Adipose tissue (tissue), 3 donors: Measurements from ENCODE around the gene CD200R1. TPM values are rescaled to one million over a fixed set of nuclear protein-coding genes. Genes with fewer than 3 reads are reported as not detected.
"Not testable (repeated sequence)": the region's sequence is repeated elsewhere in the genome, so short reads cannot be mapped to it uniquely, and the experiment has no call there.

Experiments used
- H3K27ac ChIP-seq: one replicate; pipeline ENCODE4 v1.5.1; 2013; ENCODE audit warnings: low read depth, low read length
- whole genome bisulfite sequencing, 3 donors: extraction: QIAGEN DNeasy Blood & Tissue Kit; methylation state at CpG; one replicate each; pipeline ENCODE4 v1.1.7; 2013; 5-methylcytosine and 5-hydroxymethylcytosine counted together
- polyA plus RNA-seq, 3 donors: library from polyadenylated mRNA; stranded (reverse); fragments of 200-250 nt; gene quantifications; one replicate each; pipeline ENCODE4 v1.2.3, GENCODE V29; 2013
- donor health status: healthy with polysubstance abuse.
- donor health status: Bipolar disorder and iron deficiency.
- donor health status: healthy.

Gene CD200R1
- polyA plus RNA-seq, 3 donors = 0.18 to 1.8 (median 1.1) TPM

DNA sequence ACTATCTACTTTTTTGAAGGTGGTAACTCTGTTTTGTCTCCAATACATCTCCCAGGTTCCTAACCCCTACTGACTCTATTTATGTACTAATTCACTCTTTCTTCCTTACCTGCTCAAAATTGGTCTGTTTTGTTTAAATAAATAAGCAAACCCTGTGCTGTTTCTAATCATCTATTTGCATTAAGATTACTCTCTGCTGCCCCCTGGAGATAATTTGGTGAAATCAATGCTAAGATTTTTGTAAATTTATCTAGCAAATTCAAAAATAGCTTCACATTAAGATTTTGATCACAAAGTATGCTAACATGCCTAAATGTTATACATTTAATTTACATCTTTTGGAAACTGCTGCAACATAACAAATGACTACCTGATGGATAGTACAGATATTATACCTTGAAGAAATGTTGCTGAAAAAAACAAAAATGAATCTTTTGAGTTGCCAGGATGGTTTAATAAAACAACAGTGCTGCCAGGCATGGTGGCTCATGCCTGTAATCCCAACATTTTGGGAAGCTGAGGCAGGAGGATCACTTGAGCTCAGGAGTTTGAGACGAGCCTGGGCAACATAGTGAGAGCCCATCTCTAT is 4.4 kb upstream of the CD200R1 start:
- H3K27ac ChIP-seq = no peak overlapping the region
- WGBS, 3 donors = 76 to 82% (median 77%) methylated on average over 1 of the region's 1 CpG

DNA sequence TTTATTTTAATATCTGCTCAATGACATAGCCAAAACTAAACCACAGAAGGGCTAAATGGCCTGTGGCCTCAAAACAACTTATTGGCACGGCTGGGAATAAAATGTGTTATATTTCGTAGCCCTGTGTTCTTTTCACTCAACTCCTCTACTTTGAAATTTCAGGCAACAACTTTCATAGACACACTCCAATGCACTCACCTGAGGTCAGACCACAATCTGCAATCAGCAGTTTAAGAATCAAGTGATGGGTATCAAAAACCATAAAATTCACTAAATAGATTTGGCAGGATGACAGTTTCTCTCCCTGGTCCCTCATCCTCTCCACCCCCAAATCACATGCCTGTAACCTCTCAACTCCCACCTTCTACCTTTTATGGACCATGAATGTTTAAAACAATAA is 2.0 kb upstream of the CD200R1 start:
- WGBS, 3 donors = 66 to 76% (median 69%) methylated on average over 2 of the region's 2 CpGs
- H3K27ac ChIP-seq = no peak overlapping the region

DNA sequence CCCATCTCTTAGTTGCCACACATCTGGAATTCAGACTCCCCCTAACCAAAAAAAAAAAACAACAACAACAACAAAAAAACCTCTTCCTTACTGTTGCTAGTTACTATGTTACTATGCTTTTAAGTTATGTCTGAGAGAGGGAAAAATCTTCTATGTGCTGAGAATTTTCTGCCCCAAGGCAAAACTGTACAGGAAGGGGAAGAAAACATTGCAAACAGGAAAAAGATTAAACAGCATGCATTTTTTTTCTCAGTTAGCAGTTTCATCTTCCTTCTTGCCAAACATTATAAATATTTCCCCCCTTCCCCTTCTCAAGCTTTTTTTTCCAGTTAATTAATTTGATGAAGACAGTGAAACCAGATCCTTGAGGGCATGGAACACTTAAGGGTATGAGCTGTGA is 1.1 kb upstream of the CD200R1 start:
- no peak overlapping the region for H3K27ac ChIP-seq

DNA sequence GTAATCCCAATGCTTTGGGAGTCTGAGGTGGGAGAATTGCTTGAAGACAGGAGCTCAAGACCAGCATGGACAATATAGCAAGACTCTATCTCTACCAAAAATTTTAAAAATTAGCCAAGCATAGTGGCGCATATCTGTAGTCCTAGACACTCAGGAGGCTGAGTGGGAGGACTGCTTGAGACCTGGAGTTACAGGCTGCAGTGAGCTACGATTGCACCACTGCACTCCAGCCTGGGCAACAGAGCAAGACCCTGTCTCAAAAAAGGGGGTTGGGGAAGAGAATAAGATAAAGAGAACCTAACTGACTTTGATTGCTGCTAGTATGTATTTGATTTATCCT is 755 bp downstream of the CD200R1 start:
- no peak overlapping the region for H3K27ac ChIP-seq
- 76 to 79% (median 77%) methylated on average over 2 of the region's 2 CpGs for WGBS, 3 donors

DNA sequence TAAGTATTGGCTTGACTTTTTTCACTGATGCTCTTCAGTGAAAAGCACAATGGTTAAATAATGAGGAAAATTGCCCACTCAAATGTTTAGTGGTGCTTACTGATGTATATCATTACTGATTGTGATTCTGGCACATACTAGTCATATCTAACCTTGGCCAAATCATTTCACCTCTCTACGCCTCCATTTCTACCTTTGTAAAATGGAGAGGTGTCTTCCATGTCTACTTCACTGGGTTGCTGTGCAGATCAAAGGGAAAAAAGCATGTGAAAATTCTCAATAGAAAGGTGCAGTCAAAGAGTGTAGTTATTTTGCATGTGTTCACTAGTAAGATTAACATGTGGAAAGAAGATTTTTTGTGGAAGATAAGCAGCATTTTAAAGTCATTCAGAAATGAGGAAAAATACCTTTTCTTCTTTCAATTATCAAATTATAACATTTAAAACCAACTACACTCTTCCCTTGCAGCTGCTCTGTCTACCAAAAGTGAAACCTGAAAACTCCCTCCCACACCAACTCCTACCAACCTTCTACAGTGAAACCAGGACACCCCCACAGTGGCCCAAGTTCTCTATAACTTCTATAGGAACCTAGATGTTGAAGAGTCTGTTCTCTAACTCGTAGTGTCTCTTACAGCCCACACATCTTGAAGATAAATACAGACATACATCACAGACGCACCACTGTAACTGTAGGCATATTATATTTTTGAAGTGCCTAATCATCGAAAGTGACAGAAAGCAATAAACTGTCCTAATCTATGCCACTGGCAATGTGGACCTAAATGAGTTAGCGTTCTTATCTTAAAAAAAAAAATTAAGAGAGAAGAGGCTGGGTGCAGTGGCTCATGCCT is 1.4 kb downstream of the CD200R1 start:
- H3K27ac ChIP-seq = no peak overlapping the region
- WGBS, 3 donors = 71 to 79% (median 77%) methylated on average over 5 of the region's 5 CpGs

DNA sequence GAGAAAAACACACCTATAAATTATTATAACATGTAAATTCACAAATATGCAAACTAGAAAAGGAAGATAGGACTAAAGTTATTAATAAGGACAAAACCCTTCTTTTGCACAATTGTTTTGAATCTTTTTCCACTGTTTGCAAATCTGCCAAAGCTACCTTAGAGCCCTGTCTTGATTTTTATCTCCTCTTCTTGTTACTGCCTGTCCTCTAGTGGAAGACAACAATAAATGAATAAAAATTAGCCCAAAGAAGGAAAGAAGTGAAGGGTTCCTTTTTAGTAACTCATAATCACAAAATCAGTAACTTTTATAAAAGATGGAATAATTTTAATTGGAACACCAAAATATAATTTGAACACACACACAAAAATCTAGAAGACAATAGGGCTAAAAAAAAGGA is 2.7 kb downstream of the CD200R1 start:
- H3K27ac ChIP-seq = no peak overlapping the region

DNA sequence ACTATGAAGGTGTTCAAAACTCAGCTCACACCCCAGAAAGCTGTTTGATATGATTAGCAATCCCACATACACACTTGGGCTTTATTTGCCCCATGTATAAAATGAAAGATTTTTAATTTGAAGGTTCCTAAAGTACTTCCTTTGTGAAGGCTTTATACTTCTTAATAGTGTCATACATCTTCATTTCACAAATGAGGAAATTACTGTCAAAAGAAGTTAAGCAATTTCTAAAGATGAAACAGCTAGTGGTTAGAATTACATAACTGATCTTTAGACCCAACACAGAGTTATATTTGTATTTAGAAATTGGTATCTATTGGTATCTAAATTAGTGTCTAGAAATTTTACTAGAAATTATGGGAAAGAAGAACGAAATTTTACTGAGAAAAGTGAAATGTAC is 7.1 kb downstream of the CD200R1 start:
- WGBS, 3 donors = 46 to 61% (median 49%) methylated on average over 1 of the region's 1 CpG
- no peak overlapping the region for H3K27ac ChIP-seq

DNA sequence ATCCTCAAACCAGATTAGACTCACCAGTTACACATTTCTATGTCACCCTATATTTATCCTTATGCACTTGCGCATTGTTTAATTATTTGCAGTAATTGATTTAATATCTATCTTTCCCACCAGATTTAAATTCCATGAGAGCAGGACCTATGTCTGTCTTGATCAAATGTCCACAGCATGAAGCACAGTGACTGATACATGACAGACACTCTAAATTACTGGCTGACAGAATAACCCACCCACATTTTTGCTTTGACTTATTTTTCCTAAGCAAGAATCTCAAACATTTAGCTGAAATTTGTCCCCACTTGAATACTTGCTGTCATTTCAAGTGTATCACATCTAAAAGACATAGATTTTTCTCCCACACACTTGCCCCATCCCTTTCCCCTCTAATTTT is 7.5 kb downstream of the CD200R1 start:
- 95 to 100% (median 98%) methylated on average over 1 of the region's 1 CpG for WGBS, 3 donors
- H3K27ac ChIP-seq = no peak overlapping the region

DNA sequence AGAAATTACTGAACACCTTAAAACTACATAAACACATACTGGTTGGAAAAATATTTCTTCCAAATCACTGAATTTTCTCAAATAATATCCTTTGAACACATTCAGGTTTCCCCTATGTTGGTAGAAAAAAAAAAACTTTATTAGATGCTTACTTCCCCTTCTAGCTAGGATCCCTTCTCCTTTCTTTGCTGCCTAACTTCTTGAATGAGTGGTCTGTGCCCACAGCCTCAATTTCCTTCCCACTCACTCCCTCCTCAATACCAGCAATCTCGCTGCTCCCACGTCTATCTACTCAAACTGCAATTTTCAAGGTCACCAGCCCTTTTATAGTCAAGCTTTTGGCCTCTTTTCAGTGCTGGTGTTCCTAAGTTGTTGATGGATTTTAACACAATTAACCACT is 8.3 kb downstream of the CD200R1 start:
- H3K27ac ChIP-seq = no peak overlapping the region
- WGBS, 3 donors = 12 to 41% (median 37%) methylated on average over 2 of the region's 2 CpGs

DNA sequence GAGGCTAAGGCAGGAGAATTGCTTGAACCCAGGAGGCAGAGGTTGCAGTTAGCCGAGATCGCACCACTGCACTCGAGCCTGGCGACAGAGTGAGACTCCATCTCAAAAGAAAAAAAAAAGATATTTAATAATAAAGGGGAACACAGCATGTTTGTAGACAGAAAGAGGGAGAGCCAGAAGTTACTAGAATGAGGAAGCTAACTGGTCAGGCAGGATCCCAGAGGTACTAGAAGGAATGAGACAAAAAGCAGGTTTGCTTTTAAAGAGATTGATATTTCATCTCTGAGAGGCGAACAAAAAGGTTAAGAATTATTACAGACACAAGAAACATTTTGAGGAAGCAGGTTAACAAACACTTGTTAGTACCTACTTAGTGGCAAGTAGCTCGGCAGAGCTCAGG is 9.2 kb downstream of the CD200R1 start:
- WGBS, 3 donors = 80 to 91% (median 83%) methylated on average over 6 of the region's 6 CpGs
- no peak overlapping the region for H3K27ac ChIP-seq

DNA sequence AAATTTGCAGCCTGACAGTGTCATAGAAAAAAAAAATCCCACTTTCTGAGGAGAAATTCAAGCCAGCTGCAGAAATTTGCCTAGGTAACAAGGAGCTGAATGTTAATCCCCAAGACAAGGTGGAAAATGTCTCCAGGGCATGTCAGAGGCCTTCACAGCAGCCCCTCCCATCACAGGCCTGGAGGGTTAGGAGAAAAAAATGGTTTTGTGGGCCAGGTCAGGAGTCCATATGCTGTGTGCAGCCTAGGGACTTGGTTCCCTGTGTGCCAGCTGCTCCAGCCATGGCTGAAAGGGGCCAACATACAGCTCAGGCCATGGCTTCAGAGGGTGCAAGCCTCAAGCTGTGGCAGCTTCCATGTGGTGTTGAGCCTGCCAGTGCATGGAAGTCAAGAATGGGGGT is 11.2 kb downstream of the CD200R1 start:
- no peak overlapping the region for H3K27ac ChIP-seq

DNA sequence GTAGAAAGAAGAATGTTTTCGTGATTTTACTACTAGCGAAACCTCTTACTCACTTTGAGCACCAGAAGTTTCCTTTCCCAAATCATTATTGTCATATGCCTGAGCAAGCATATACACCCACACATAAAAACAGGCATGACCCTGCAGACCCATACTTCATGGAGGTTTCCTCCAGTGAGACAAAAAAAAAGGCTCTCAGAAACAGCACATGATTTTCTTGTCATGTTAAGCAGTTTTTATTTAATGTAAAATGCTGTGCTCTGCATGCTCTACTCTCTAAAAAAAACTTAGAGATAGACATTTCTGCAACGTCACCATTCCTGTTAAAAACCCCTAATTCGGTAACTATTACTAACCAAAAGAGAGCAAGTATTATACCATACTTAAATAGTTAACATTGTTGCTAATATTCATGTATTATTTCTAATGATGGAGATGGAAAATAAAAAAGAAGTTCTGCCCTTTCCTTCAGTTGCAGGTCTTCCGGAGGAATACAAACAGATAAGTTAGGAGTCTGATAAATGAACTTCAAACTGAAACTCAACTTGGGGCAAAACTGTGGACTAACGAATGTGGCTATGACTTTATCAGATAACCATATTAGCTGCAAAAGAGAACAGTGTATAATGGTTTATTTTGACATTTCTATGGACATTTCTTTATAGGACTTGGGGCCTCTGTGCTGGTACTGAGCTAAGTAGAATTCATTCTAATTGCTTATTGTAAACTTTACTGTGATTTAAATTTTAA is 15.9 kb downstream of the CD200R1 start:
- WGBS, 3 donors = 36 to 52% (median 45%) methylated on average over 6 of the region's 6 CpGs
- H3K27ac ChIP-seq = no peak overlapping the region

DNA sequence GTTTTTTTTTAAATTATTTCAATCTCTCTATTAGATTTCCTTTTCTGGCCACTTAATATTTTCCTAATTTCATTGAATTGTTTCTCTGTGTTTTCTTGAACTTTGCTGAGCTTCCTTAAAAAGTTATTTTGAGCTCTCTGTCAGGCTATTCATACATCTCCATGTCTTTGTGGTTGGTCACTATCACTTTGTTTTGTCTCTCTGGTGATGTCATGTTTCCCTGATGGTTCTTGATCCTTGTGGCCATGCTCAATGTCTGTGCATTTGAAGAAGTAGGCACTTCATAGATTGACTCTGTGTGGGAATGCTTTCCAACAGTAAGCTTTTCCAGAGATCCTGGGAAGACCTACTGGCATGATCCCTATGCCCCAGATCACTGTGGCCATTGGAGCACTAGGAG is 18.6 kb downstream of the CD200R1 start:
- no peak overlapping the region for H3K27ac ChIP-seq

DNA sequence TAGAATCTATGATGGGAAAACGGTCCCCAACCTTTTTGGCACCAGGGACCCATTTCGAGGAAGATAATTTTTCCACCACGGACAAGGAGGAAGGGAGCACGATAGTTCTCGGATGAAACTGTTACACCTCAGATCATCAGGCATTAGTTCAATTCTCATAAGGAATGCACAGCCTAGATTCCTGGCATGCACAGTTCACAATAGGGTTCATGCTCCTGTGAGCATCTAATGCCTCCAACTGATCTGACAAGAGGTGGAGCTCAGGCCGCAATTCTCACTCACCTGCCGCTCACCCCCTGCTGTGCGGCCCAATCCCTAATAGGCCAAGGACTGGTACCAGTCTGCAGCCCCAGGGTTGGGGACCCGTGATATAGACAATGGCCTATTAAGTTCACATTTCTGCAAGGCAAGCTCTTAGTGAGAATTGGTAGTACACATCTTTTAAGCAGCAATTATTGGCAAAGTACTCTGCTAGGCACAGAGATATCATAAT is 26.5 kb downstream of the CD200R1 start:
- no peak overlapping the region for H3K27ac ChIP-seq
- WGBS, 3 donors = 70 to 87% (median 84%) methylated on average over 9 of the region's 9 CpGs

DNA sequence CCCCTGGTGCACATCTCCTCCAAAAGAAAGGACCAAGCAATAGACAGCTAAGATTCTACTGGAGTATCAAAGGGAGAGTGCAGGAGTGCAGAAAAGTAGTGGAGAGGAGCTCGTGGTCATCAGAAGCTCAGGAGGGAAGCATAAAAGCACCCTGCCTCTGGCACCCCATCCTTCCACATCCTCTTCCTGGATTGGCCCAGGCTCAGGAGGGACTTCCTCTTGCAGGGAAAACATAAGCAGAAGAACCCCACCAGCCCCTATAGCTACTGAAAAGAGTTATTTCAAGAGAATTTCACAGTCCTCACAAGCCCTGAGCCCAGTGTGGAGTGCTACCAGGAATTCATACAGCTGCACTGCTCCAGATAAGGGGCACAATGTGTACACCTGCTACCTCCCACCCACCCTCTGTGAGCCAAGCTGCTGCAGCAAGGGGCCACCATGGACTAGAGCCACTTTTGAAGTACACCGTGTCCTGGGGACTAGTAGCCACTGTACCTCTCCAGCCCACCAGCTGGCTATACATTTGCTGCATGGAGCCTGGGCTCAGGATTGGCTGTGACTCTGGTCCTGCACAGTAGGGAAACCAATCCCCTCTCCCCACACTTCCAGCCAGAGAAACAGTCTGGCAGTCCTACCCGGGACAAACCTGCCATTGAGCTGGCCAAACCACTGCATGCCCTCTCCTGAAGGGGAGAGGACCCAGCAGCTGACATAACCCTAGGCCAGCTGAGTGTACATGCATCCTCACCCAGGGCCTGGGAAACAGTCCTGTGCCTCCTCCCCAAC is 43.0 kb downstream of the CD200R1 start:
- 59 to 69% (median 66%) methylated on average over 3 of the region's 3 CpGs for WGBS, 3 donors
- H3K27ac ChIP-seq = no peak overlapping the region

DNA sequence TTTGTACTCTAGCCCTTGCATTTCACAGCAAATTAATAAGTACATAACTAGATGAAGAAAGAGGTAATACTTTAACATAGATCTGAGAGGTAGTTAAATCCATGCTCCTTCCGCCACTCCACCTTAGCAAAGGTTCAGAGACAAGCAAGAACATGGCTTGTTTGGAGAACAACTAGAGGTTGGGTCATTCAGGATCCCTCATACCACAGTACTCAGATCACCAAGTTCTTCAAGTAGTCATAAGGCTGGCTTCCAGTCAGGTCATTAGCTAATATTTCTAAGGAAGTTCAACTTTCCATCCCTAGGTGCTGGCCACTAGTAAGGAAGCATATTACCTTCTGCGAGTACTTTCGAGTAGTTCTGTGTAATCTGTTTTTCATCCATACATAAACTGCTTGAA is 44.1 kb downstream of the CD200R1 start:
- H3K27ac ChIP-seq = no peak overlapping the region
- 91 to 96% (median 93%) methylated on average over 3 of the region's 3 CpGs for WGBS, 3 donors

DNA sequence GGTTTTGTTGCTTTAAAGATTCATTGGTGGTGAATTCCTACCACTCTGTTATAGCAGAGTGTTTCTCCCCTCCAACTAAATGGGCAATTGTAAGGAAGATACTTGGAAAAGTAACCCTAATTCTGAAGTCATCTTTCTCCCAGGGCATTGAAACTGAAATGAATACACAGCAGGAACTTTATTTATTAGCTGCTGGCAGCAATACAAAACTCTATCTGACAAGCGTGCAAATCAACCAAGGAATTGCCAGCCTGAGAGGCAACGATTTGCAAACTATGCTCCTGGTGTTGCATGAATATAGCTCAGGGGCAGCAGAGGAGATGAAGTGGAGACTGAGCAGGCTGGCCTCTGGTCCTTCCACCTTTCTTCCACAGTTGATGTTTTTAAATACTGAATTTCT is 48.9 kb downstream of the CD200R1 start:
- H3K27ac ChIP-seq = no peak overlapping the region
- WGBS, 3 donors = 43 to 51% (median 44%) methylated on average over 2 of the region's 2 CpGs

DNA sequence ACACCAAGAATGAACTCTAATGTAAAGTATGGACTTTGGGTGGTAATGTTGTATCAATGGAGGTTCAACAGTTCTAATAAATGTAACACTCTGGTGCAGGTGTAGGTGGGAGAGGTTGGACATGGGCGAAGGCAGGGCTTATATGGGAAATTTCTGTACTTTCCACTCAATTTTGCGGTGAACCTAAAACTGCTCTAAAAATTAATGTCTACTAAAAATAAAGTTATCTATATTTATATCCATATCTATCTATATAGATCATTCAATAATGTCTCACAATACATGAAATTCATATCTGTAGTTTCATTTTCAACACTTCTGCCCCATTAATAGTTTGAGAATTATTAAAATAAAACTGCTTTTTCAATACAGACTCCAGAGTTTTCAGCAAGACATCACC is 49.3 kb downstream of the CD200R1 start:
- WGBS, 3 donors = 87 to 93% (median 93%) methylated on average over 2 of the region's 2 CpGs
- no peak overlapping the region for H3K27ac ChIP-seq

DNA sequence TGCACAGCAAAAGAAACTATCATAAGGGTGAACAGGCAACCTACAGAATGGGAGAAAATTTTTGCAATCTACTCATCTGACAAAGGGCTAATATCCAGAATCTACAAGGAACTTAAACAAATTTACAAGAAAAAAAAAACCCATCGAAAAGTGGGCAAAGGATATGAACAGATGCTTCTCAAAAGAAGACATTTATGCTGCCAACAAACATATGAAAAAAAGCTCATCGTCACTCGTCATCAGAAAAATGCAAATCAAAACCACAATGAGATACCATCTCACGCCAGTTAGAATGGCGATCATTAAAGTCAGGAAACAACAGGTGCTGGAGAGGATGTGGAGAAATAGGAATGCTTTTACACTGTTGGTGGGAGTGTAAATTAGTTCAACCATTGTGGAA is 55.4 kb downstream of the CD200R1 start:
- H3K27ac ChIP-seq = not testable (repeated sequence)
- WGBS, 3 donors = 81 to 86% (median 81%) methylated on average over 5 of the region's 5 CpGs
